Measurements from ENCODE around the gene CARS1.

GRCh38 chr11:3080104-3080503 lies 22.9 kb upstream of the CARS1 start:
- TF ChIP-seq CTCF (IDR thresholded peaks at IDR 0.05 in 2 of 3, conservative IDR thresholded peaks at IDR 0.05 in 1 of 3; ENCODE audit: control insufficient read depth in 2 of 3, extremely low read depth in 1 of 3, insufficient read depth in 1 of 3, low read depth in 3 of 3, low read length in 3 of 3) (no peak), TAF1 (IDR thresholded peaks at IDR 0.05; ENCODE audit: borderline replicate concordance, low read depth, low read length) (no peak), HDAC2 (IDR thresholded peaks at IDR 0.05) (no peak), EP300 (IDR thresholded peaks at IDR 0.05; ENCODE audit: borderline replicate concordance in 1 of 2, control insufficient read depth in 1 of 2, low read depth in 2 of 2, low read length in 2 of 2) (no peak), NFYB (IDR thresholded peaks at IDR 0.05; ENCODE audit: insufficient read depth, low read depth, low read length) (no peak)

All from GM12878 (cell line).